ENCODE data around the gene MINDY1.

Gene MINDY1

GRCh38 chr1:151012684-151013471, 6.2 kb upstream of the MINDY1 start:
- peaks cover 21 to 58% (median 46%) of the 10 kb centered on the region in 4 experiments for H3K4me1 ChIP-seq (ENCODE audit: control extremely low read depth in 1 of 4, control insufficient read depth in 4 of 4, insufficient read depth in 4 of 4, low read length in 3 of 4)
- H3K27ac ChIP-seq (ENCODE audit: insufficient read depth in 1 of 2, low read depth in 1 of 2, low read length in 2 of 2, poor library complexity in 1 of 2, severe bottlenecking in 2 of 2) = peak overlapping the region in 1 of 2 experiments; percentile 59
- H3K4me3 ChIP-seq (ENCODE audit: control insufficient read depth in 1 of 7, extremely low read depth in 1 of 7, insufficient read depth in 4 of 7, low read depth in 2 of 7, low read length in 6 of 7) = no peak overlapping the region
- ChIA-PET POLR2A (no interaction called here), CTCF (interaction anchor here (1.0 to 1.9 kb wide), 3 partner anchors 11 to 31 kb away, joined by 3 to 7 read pairs (median 3); partner anchors contain the start of gene ANXA9)
- H3K36me3 ChIP-seq (ENCODE audit: control insufficient read depth in 4 of 4, insufficient read depth in 4 of 4, low read length in 3 of 4) = peaks cover 0 to 5% (median 2%) of the 10 kb centered on the region in 4 experiments
- no peak for DNase-seq
- WGBS (ENCODE audit: insufficient coverage) = 96% methylated on average over 11 of the region's 14 CpGs
- no peaks in the 10 kb centered on the region for H3K9me3 ChIP-seq (ENCODE audit: control extremely low read depth in 1 of 5, control insufficient read depth in 4 of 5, insufficient read depth in 2 of 5, low read depth in 1 of 5, low read length in 4 of 5)
- no peaks in the 10 kb centered on the region for H3K27me3 ChIP-seq (replicated peaks in 2 of 5; ENCODE audit: control insufficient read depth in 4 of 5, insufficient read depth in 5 of 5, low read length in 4 of 5)

- ChIA-PET CTCF (interaction anchor here (0.7 to 1.9 kb wide), 5 partner anchors 13 to 60 kb away, joined by 3 to 7 read pairs (median 4); no protein-coding TSS in a partner anchor), POLR2A (interaction anchor here (0.6 to 0.7 kb wide), 2 partner anchors 240 to 246 kb away, joined by 4 to 5 read pairs; partner anchors contain the start of gene CTSS)
- H3K27ac ChIP-seq (ENCODE audit: insufficient read depth in 1 of 2, low read depth in 1 of 2, low read length in 2 of 2, poor library complexity in 1 of 2, severe bottlenecking in 2 of 2) = peak overlapping the region; percentile 30 to 45
- H3K36me3 ChIP-seq (ENCODE audit: control insufficient read depth in 4 of 4, insufficient read depth in 4 of 4, low read length in 3 of 4) = no peaks in the 10 kb centered on the region
- H3K27me3 ChIP-seq (replicated peaks in 2 of 5; ENCODE audit: control insufficient read depth in 4 of 5, insufficient read depth in 5 of 5, low read length in 4 of 5) = no peaks in the 10 kb centered on the region
- H3K9me3 ChIP-seq (ENCODE audit: control extremely low read depth in 1 of 5, control insufficient read depth in 4 of 5, insufficient read depth in 2 of 5, low read depth in 1 of 5, low read length in 4 of 5) = no peaks in the 10 kb centered on the region
- DNase-seq = peak in 2 of 3 donors; percentile 80 to 85
- H3K4me3 ChIP-seq (ENCODE audit: control insufficient read depth in 1 of 7, extremely low read depth in 1 of 7, insufficient read depth in 4 of 7, low read depth in 2 of 7, low read length in 6 of 7) = peak overlapping the region in 3 of 7 experiments; percentile 1 to 42 (median 12)
- WGBS (ENCODE audit: insufficient coverage) = 71% methylated on average over 1 of the region's 4 CpGs
- H3K4me1 ChIP-seq (ENCODE audit: control extremely low read depth in 1 of 4, control insufficient read depth in 4 of 4, insufficient read depth in 4 of 4, low read length in 3 of 4) = peaks cover 27 to 74% (median 61%) of the 10 kb centered on the region in 4 experiments
Measured at GRCh38 chr1:151011154-151011850, 4.6 kb upstream of the MINDY1 start.

- H3K4me1 ChIP-seq (ENCODE audit: control extremely low read depth in 1 of 4, control insufficient read depth in 4 of 4, insufficient read depth in 4 of 4, low read length in 3 of 4) = peaks cover 32 to 84% (median 71%) of the 10 kb centered on the region in 4 experiments
- CTCF ChIA-PET = interaction anchor here (1.4 kb wide), 1 partner anchor 12 kb away, joined by 3 read pairs; no protein-coding TSS in a partner anchor
- POLR2A ChIA-PET = no interaction called here
- H3K27ac ChIP-seq (ENCODE audit: insufficient read depth in 1 of 2, low read depth in 1 of 2, low read length in 2 of 2, poor library complexity in 1 of 2, severe bottlenecking in 2 of 2) = peak overlapping the region in 1 of 2 experiments; percentile 27
- no peaks in the 10 kb centered on the region for H3K36me3 ChIP-seq (ENCODE audit: control insufficient read depth in 4 of 4, insufficient read depth in 4 of 4, low read length in 3 of 4)
- no peak overlapping the region for H3K4me3 ChIP-seq (ENCODE audit: control insufficient read depth in 1 of 7, extremely low read depth in 1 of 7, insufficient read depth in 4 of 7, low read depth in 2 of 7, low read length in 6 of 7)
- no peaks in the 10 kb centered on the region for H3K9me3 ChIP-seq (ENCODE audit: control extremely low read depth in 1 of 5, control insufficient read depth in 4 of 5, insufficient read depth in 2 of 5, low read depth in 1 of 5, low read length in 4 of 5)
- DNase-seq = no peak
- H3K27me3 ChIP-seq (replicated peaks in 2 of 5; ENCODE audit: control insufficient read depth in 4 of 5, insufficient read depth in 5 of 5, low read length in 4 of 5) = no peaks in the 10 kb centered on the region
- WGBS (ENCODE audit: insufficient coverage) = 100% methylated on average over 1 of the region's 3 CpGs
Measured at GRCh38 chr1:151010346-151010726, 3.6 kb upstream of the MINDY1 start.

GRCh38 chr1:151009674-151010345, 3.1 kb upstream of the MINDY1 start:
- no peaks in the 10 kb centered on the region for H3K9me3 ChIP-seq (ENCODE audit: control extremely low read depth in 1 of 5, control insufficient read depth in 4 of 5, insufficient read depth in 2 of 5, low read depth in 1 of 5, low read length in 4 of 5)
- ChIA-PET CTCF (interaction anchor here (1.1 to 1.7 kb wide), 3 partner anchors 11 to 30 kb away, joined by 3 to 7 read pairs (median 7); no protein-coding TSS in a partner anchor), POLR2A (no interaction called here)
- H3K36me3 ChIP-seq (ENCODE audit: control insufficient read depth in 4 of 4, insufficient read depth in 4 of 4, low read length in 3 of 4) = no peaks in the 10 kb centered on the region
- H3K4me3 ChIP-seq (ENCODE audit: control insufficient read depth in 1 of 7, extremely low read depth in 1 of 7, insufficient read depth in 4 of 7, low read depth in 2 of 7, low read length in 6 of 7) = peak overlapping the region in 2 of 7 experiments; percentile 87 to 88
- no peaks in the 10 kb centered on the region for H3K27me3 ChIP-seq (replicated peaks in 2 of 5; ENCODE audit: control insufficient read depth in 4 of 5, insufficient read depth in 5 of 5, low read length in 4 of 5)
- WGBS (ENCODE audit: insufficient coverage) = 98% methylated on average over 7 of the region's 8 CpGs
- peak overlapping the region in 1 of 2 experiments; percentile 98 for H3K27ac ChIP-seq (ENCODE audit: insufficient read depth in 1 of 2, low read depth in 1 of 2, low read length in 2 of 2, poor library complexity in 1 of 2, severe bottlenecking in 2 of 2)
- H3K4me1 ChIP-seq (ENCODE audit: control extremely low read depth in 1 of 4, control insufficient read depth in 4 of 4, insufficient read depth in 4 of 4, low read length in 3 of 4) = peaks cover 33 to 89% (median 76%) of the 10 kb centered on the region in 4 experiments
- no peak for DNase-seq

- Histone ChIP-seq H3K9me3 (ENCODE audit: control extremely low read depth in 1 of 5, control insufficient read depth in 4 of 5, insufficient read depth in 2 of 5, low read depth in 1 of 5, low read length in 4 of 5) (no peaks in the 10 kb centered on the region), H3K27ac (ENCODE audit: insufficient read depth in 1 of 2, low read depth in 1 of 2, low read length in 2 of 2, poor library complexity in 1 of 2, severe bottlenecking in 2 of 2) (peak overlapping the region; percentile 95 to 98), H3K4me3 (ENCODE audit: control insufficient read depth in 1 of 7, extremely low read depth in 1 of 7, insufficient read depth in 4 of 7, low read depth in 2 of 7, low read length in 6 of 7) (peak overlapping the region in 6 of 7 experiments; percentile 75 to 96 (median 84)), H3K27me3 (replicated peaks in 2 of 5; ENCODE audit: control insufficient read depth in 4 of 5, insufficient read depth in 5 of 5, low read length in 4 of 5) (no peaks in the 10 kb centered on the region), H3K36me3 (ENCODE audit: control insufficient read depth in 4 of 4, insufficient read depth in 4 of 4, low read length in 3 of 4) (no peaks in the 10 kb centered on the region), H3K4me1 (ENCODE audit: control extremely low read depth in 1 of 4, control insufficient read depth in 4 of 4, insufficient read depth in 4 of 4, low read length in 3 of 4) (peaks cover 34 to 93% (median 81%) of the 10 kb centered on the region in 4 experiments)
- no peak for DNase-seq
- 60% methylated on average over 2 of the region's 3 CpGs for WGBS (ENCODE audit: insufficient coverage)
- CTCF ChIA-PET = interaction anchor here (1.1 to 1.7 kb wide), 2 partner anchors 10 to 29 kb away, joined by 7 read pairs; no protein-coding TSS in a partner anchor
- POLR2A ChIA-PET = no interaction called here
Measured at GRCh38 chr1:151009206-151009587, 2.5 kb upstream of the MINDY1 start.

- Histone ChIP-seq H3K27ac (ENCODE audit: insufficient read depth in 1 of 2, low read depth in 1 of 2, low read length in 2 of 2, poor library complexity in 1 of 2, severe bottlenecking in 2 of 2) (peak within 1 kb of the TSS; percentile 95 to 98), H3K27me3 (replicated peaks in 2 of 5; ENCODE audit: control insufficient read depth in 4 of 5, insufficient read depth in 5 of 5, low read length in 4 of 5) (no peaks in the 10 kb centered on the region), H3K4me1 (ENCODE audit: control extremely low read depth in 1 of 4, control insufficient read depth in 4 of 4, insufficient read depth in 4 of 4, low read length in 3 of 4) (peaks cover 32 to 95% (median 83%) of the 10 kb centered on the region in 4 experiments), H3K4me3 (ENCODE audit: control insufficient read depth in 1 of 7, extremely low read depth in 1 of 7, insufficient read depth in 4 of 7, low read depth in 2 of 7, low read length in 6 of 7) (peak within 1 kb of the TSS; percentile 69 to 96 (median 81)), H3K9me3 (ENCODE audit: control extremely low read depth in 1 of 5, control insufficient read depth in 4 of 5, insufficient read depth in 2 of 5, low read depth in 1 of 5, low read length in 4 of 5) (no peaks in the 10 kb centered on the region), H3K36me3 (ENCODE audit: control insufficient read depth in 4 of 4, insufficient read depth in 4 of 4, low read length in 3 of 4) (no peaks in the 10 kb centered on the region)
- ChIA-PET POLR2A (no interaction called here), CTCF (interaction anchor here (1.1 to 1.7 kb wide), 2 partner anchors 9 to 29 kb away, joined by 7 read pairs; no protein-coding TSS in a partner anchor)
- peak; percentile 98 to 99 (median 99) for DNase-seq
- WGBS (ENCODE audit: insufficient coverage) = 0% methylated on average over 63 of the region's 69 CpGs
Measured at GRCh38 chr1:151008244-151009205, 1.8 kb upstream of the MINDY1 start, which contains the start of gene PRUNE1. PRUNE1 (plus strand) TSS chr1:151008449; CDS start chr1:151008633, 184 bp downstream.
